HG03565 (cell line): Measurements from ENCODE around the gene WIPF3.
"Not testable (repeated sequence)": the region's sequence is repeated elsewhere in the genome, so short reads cannot be mapped to it uniquely, and the experiment has no call there.

Experiments used
- ATAC-seq: cut with Tn5 transposase; IDR thresholded peaks from one replicate; pipeline ENCODE4 v1.9.1; 2021; ENCODE audit warnings: mild to moderate bottlenecking, moderate library complexity; ENCODE audit not compliant: unreplicated experiment

The WIPF3 gene

GRCh38 chr7:29946428-29947186 is 140.3 kb downstream of the WIPF3 start:
- ATAC-seq = no peak

GRCh38 chr7:29948587-29948986 is 142.3 kb downstream of the WIPF3 start:
- no peak for ATAC-seq

DNA sequence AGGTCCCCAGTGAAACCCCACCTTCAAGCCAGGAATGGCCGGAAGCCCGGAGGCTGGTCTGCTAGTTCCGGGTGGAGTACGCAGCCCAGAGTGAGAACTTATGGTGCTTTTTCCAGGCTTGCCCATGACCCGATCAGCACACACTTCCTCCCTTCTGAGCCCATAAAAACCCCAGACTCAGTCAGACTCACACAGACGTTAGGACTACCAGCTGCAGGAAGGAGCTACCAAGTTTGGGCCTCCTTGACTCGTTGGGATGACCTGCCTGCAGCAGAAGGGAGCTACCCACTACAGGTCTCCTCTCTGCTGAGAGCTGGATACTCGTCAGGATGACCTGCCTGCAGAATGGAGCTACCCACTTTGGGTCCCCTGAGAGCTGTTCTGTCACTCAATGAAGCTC is 144.2 kb downstream of the WIPF3 start:
- ATAC-seq = no peak

DNA sequence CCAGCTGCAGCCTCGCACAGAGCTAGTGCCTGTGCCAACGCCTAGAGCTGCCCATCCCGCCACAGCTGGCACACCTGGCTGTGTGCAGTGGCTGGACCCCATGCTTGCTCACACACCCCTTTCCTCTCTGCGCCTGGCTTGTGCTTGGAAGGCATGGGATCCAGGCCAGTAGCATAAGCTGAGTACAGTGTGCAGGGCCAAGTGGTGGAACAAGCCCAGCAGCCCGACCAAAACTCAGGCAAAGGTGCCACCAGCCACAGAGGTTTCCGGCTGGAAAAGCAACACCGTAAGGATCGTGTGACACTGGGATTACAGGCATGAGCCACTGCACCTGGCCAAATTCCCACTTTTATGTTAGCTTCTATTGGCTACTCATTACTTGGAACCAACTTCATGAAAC is 144.9 kb downstream of the WIPF3 start:
- no peak for ATAC-seq

DNA sequence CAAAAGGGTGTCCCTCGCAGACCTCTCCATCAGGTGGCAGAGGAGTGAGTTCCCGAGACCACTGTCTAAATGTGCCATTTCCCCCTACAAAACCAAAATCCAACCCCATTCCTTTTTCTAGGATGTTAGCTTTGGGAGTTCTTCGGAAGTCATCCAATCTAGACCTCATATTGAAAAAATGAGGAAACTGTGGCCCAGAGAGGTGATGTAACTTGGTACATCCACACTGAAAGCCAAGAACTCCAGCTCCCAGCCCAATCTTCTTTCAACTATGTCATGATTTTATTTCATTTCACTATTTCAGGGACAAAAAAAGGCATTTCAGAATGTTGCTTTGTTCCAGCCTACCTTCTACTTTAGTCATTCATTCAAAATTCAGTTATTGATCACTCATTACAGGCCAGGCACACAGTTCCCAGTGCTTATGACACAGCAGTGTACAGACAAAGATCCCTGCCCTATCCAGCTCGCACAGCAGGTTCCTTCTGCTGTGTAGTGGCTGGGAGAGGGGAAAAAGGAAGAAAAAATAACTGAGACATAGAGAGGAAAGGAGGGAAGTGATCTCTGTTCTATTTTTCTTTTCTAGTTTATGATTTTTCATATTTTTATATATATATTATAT is 147.5 kb downstream of the WIPF3 start:
- no peak for ATAC-seq

GRCh38 chr7:29955075-29955792 is 148.9 kb downstream of the WIPF3 start:
- ATAC-seq = no peak

GRCh38 chr7:29955799-29956486 is 149.6 kb downstream of the WIPF3 start:
- peak; percentile 70 for ATAC-seq

DNA sequence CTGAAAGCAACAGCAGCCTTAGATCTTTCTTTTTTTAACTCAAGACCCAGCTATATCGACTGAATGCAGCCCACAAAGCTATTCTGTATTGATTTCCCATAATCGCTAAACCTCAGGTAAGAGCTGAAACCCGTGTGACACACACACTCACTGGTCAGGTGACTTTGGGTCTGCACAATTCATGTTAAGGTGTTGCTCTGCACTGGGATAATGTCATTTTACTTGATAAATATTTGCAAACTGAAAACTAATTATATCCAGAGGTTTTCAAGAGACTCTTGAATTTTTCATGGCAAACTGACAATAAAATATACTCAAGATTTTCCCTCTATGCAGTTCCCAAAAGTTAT is 150.2 kb downstream of the WIPF3 start:
- ATAC-seq = no peak

DNA sequence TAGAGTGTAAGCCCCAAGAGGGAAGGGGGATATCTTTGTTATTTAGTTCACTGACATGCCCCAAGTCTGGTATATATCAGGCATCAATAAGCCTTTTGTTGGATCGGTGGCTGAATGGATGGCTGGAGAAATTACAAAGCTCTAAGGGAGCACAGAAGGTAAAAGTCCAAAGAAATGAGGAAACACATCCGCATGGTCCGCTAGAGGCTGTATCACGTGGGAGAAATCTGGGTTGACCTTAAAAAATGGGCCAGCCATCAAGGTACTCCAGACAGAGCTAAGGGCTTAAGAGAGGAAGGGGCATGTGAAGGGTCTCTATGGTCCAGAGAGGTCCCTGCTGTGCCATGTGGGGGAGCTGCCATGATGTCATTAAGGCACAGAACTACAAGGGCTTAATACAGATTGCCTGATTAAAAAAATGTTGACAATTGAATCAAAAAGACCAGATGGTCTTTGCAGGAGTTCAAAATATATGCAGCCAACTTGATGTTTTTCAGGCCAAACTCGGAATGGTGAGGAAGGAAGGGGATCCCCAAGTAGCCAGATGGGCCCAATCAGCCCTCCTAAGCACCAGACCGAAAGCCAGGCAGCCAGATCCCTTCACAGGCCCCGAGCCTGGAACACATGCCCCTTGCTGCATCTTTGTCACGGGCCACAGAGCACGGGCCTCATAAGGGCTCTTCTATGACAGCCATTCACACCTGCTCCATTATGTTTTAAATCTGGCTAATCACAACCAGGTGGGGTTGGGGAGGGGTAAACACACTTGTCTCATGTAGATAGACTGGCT is 151.4 kb downstream of the WIPF3 start:
- ATAC-seq = no peak

DNA sequence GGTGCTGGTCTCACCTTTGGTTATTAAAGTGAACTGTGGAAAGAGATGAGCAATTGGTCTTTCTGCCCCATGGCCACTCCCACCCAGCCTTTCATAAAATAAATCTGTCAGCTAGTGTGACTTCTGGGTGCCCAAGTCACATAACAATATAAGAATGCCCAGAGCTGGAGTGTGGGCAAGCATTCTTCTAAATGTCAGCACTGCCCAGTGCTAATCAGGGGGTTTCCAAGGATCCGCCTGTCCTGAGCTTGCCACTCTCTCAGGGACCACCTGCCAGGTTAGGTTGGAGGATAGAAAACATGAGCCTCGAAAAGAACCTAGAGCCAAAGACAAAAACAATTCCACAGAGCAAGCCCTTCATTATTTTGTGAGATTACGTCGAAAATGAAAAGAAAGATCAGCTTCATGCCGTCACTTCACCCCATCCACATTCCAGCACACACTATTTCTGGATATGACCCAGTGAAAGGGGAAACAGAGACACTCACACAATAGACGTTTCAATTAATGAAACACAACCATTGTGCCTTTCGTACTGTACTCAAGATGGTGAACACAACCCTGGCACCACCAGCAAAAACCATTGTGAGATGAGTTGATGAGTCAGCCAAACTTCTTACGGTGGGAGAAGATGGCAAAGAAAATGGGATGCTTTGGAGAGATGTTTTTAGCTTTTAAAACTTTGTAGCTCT is 152.5 kb downstream of the WIPF3 start:
- no peak for ATAC-seq

DNA sequence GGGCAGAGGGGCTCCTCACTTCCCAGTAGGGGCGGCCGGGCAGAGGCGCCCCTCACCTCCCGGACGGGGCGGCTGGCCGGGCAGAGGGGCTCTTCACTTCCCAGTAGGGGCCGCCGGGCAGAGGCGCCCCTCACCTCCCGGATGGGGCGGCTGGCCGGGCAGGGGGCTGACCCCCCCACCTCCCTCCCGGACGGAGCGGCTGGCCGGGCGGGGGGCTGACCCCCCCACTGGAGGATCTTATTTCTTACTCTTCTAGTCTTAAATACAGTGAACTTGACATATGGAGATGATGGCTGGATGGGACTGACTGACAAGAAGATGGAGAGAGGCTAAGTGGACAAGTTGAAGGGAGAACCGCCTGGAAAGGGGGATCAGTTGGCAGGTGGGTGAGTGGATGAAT is 155.3 kb downstream of the WIPF3 start:
- ATAC-seq = not testable (repeated sequence)

DNA sequence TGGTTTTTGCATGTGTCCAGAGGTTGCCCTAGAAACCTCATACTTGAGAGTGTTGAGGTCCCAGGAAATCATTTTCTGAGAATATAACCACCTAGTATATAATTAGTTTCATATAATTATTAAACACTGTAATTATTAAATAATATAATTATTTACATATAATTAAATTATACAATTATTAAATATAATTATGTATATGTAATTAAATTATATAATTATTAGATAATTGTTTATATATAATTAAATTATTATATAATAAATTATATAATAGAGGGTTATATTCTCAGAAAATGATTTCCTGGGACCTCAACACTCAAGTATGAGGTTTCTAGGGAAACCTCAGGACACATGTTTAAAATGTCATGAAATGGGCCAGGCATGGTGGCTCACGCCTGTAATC is 155.7 kb downstream of the WIPF3 start:
- no peak for ATAC-seq

DNA sequence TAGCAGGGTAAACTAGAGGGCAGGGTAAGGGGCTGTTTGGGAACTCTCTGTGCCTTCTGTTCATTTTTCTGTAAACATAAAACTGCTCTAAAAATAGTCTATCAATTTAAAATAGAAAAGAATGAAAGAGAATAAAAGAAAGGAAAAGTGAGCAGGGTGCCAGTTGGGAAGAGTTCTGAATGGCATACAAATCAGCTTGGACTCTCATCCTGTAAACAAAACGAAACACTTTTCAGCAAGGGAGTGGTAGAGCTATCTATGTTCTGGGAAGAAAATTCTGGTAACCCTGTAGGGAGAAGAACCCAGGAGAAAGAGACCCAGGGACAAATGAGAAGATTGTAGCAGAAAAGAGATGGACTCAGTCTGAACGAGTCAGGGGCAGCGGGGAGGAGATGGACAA is 158.7 kb downstream of the WIPF3 start:
- no peak for ATAC-seq
